ENCODE results near the gene NDUFB8.

DNA sequence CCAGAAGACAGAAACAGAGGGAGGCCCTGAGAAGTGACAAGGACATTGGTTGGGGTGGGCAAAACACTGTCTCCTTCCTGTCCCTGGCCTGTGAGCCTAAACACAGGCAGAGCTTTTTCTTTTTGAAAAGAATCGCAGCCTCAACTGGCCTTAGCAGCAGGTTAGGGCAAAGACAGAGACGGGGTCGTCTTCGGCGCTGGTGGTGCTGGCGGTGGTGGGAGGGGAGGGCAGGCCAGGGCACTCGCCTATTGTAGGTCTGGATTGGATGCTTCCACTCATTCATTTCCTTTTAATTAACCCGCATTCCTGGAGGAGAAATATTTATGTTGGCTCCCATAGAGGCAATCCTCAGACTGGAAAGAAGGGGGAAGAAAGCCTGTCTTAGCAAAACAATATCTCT is 44.3 kb downstream of the NDUFB8 start:
- TF ChIP-seq, protein P1, sequence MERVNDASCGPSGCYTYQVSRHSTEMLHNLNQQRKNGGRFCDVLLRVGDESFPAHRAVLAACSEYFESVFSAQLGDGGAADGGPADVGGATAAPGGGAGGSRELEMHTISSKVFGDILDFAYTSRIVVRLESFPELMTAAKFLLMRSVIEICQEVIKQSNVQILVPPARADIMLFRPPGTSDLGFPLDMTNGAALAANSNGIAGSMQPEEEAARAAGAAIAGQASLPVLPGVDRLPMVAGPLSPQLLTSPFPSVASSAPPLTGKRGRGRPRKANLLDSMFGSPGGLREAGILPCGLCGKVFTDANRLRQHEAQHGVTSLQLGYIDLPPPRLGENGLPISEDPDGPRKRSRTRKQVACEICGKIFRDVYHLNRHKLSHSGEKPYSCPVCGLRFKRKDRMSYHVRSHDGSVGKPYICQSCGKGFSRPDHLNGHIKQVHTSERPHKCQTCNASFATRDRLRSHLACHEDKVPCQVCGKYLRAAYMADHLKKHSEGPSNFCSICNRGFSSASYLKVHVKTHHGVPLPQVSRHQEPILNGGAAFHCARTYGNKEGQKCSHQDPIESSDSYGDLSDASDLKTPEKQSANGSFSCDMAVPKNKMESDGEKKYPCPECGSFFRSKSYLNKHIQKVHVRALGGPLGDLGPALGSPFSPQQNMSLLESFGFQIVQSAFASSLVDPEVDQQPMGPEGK (CRISPR knock-in tag; IDR thresholded peaks at IDR 0.05; ENCODE audit: borderline replicate concordance) = no peak
- TF ChIP-seq, protein P2, sequence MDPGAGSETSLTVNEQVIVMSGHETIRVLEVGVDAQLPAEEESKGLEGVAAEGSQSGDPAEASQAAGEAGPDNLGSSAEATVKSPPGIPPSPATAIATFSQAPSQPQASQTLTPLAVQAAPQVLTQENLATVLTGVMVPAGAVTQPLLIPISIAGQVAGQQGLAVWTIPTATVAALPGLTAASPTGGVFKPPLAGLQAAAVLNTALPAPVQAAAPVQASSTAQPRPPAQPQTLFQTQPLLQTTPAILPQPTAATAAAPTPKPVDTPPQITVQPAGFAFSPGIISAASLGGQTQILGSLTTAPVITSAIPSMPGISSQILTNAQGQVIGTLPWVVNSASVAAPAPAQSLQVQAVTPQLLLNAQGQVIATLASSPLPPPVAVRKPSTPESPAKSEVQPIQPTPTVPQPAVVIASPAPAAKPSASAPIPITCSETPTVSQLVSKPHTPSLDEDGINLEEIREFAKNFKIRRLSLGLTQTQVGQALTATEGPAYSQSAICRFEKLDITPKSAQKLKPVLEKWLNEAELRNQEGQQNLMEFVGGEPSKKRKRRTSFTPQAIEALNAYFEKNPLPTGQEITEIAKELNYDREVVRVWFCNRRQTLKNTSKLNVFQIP (CRISPR knock-in tag; IDR thresholded peaks at IDR 0.05; ENCODE audit: borderline replicate concordance, low read depth) = no peak

All from SK-N-SH treated with all-trans-retinoic acid at 6 μM for 48 hours (cell line).